ENCODE results near the gene SPIRE2.
"Not testable (repeated sequence)": the region's sequence is repeated elsewhere in the genome, so short reads cannot be mapped to it uniquely, and the experiment has no call there.

- not testable (repeated sequence) for TF ChIP-seq CTCF, POLR2A (IDR thresholded peaks at IDR 0.05)
Observed at GRCh38 chr16:89833664-89834363, 5.5 kb downstream of the SPIRE2 start.
